IPS DF 6.9 (cell line): ENCODE data around the gene PSMB4.
"Not testable (repeated sequence)": the region's sequence is repeated elsewhere in the genome, so short reads cannot be mapped to it uniquely, and the experiment has no call there.

Experiments
- DNase-seq: peaks from one replicate; pipeline ENCODE4 v3.0.0-alpha.2; 2013; ENCODE audit warnings: low read depth, low spot score
- H3K27ac ChIP-seq: one replicate; pipeline ENCODE4 v1.5.1; 2013; ENCODE audit warnings: low read length, control low read depth
- H3K27me3 ChIP-seq: 2 replicates; pipeline ENCODE4 v1.6.1; 2013; ENCODE audit warnings: mild to moderate bottlenecking, low read length; ENCODE audit not compliant: control insufficient read depth, insufficient read depth
- H3K36me3 ChIP-seq: 2 replicates; pipeline ENCODE4 v1.6.1; 2013; ENCODE audit warnings: low read length; ENCODE audit not compliant: control insufficient read depth, insufficient read depth
- H3K4me1 ChIP-seq: 2 replicates; pipeline ENCODE4 v1.6.1; 2013; ENCODE audit warnings: low read length; ENCODE audit not compliant: control insufficient read depth, insufficient read depth
- H3K4me3 ChIP-seq: 2 replicates; pipeline ENCODE4 v1.5.1; 2013; ENCODE audit warnings: mild to moderate bottlenecking, low read length
- H3K9me3 ChIP-seq: 2 replicates; pipeline ENCODE4 v1.6.1; 2013; ENCODE audit warnings: low read length, inconsistent platforms; ENCODE audit not compliant: control insufficient read depth, insufficient read depth
- WGBS: extraction: QIAGEN DNeasy Blood & Tissue Kit; methylation state at CpG from one replicate; pipeline ENCODE4 v1.1.7; 2013; ENCODE audit warnings: mixed read lengths, missing lambda C conversion rate; ENCODE audit not compliant: insufficient read length, insufficient coverage; 5-methylcytosine and 5-hydroxymethylcytosine counted together

The PSMB4 gene

GRCh38 chr1:151437396-151437795, 38.0 kb downstream of the PSMB4 start:
- not testable (repeated sequence) for H3K27me3 ChIP-seq, H3K36me3 ChIP-seq, DNase-seq, H3K4me3 ChIP-seq, H3K9me3 ChIP-seq, H3K4me1 ChIP-seq, H3K27ac ChIP-seq
- WGBS = no CpG with 5 or more reads among the region's 8 CpGs

- DNase-seq = peak; percentile 29
- peaks cover 2% of the 10 kb centered on the region; the same call in 1 of the 2 replicates for H3K36me3 ChIP-seq
- H3K4me1 ChIP-seq = peaks cover 2% of the 10 kb centered on the region
- WGBS = no CpG with 5 or more reads among the region's 4 CpGs
- no peaks in the 10 kb centered on the region for H3K9me3 ChIP-seq
- H3K4me3 ChIP-seq = no peak overlapping the region
- H3K27me3 ChIP-seq = no peaks in the 10 kb centered on the region
- no peak overlapping the region for H3K27ac ChIP-seq
Measured at GRCh38 chr1:151443846-151444782, 44.7 kb downstream of the PSMB4 start.

- Histone ChIP-seq H3K4me1 (peaks cover 2% of the 10 kb centered on the region), H3K4me3 (no peak overlapping the region), H3K36me3 (peaks cover 2% of the 10 kb centered on the region; the same call in 1 of the 2 replicates), H3K27ac (no peak overlapping the region), H3K27me3 (no peaks in the 10 kb centered on the region), H3K9me3 (no peaks in the 10 kb centered on the region)
- no CpG with 5 or more reads among the region's 4 CpGs for WGBS
- no peak for DNase-seq
Measured at GRCh38 chr1:151444783-151445177, 45.4 kb downstream of the PSMB4 start.

DNA sequence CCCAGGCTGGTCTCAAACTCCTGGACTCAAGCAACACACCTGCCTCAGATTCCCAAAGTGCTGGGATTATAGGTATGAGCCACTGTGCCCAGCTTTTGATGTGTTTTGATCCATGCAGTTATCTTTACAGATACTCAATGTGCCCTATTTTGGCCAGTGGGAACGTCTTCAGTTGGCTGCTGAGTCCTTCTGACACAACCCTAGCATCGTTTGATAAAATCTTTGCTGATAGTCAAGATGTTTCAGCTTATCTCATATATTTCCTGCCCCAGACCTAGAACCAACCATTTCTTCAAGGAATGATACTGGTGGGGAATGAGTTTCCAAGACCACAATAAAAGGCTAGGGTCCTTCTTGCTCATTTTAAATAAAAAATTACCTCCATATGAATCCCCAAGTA, 48.3 kb downstream of the PSMB4 start:
- Histone ChIP-seq H3K27ac (no peak overlapping the region), H3K27me3 (no peaks in the 10 kb centered on the region), H3K4me1 (peaks cover 2% of the 10 kb centered on the region), H3K36me3 (no peaks in the 10 kb centered on the region; the same call in 1 of the 2 replicates), H3K4me3 (no peak overlapping the region), H3K9me3 (no peaks in the 10 kb centered on the region)
- no peak for DNase-seq
- WGBS = no CpG with 5 or more reads among the region's 2 CpGs
